Stimulated activated naive CD8-positive, alpha-beta T cell treated with anti-CD3 and anti-CD28 coated beads, Interleukin-15, Interleukin-2, amounts not matched to agents 100 ng/mL and 50 ng/mL, for 24 hours (primary cell): Measurements from ENCODE around the gene DGLUCY.
"Not testable (repeated sequence)": the region's sequence is repeated elsewhere in the genome, so short reads cannot be mapped to it uniquely, and the experiment has no call there.

Experiments
- H3K27ac Mint-ChIP-seq: one replicate; pipeline ENCODE4 v1.8.0; 2021; ENCODE audit warnings: mild to moderate bottlenecking, mixed read lengths
- H3K27me3 Mint-ChIP-seq: one replicate; pipeline ENCODE4 v1.8.0; 2021; ENCODE audit warnings: mixed read lengths
- H3K36me3 Mint-ChIP-seq: one replicate; pipeline ENCODE4 v1.8.0; 2021; ENCODE audit warnings: low read depth, mixed read lengths
- H3K4me1 Mint-ChIP-seq: one replicate; pipeline ENCODE4 v1.8.0; 2021; ENCODE audit warnings: low read depth, mixed read lengths
- H3K4me3 Mint-ChIP-seq: one replicate; pipeline ENCODE4 v1.8.0; 2021; ENCODE audit warnings: mild to moderate bottlenecking, mixed read lengths
- H3K9me3 Mint-ChIP-seq: one replicate; pipeline ENCODE4 v1.8.0; 2021; ENCODE audit warnings: mixed read lengths

The DGLUCY gene

DNA sequence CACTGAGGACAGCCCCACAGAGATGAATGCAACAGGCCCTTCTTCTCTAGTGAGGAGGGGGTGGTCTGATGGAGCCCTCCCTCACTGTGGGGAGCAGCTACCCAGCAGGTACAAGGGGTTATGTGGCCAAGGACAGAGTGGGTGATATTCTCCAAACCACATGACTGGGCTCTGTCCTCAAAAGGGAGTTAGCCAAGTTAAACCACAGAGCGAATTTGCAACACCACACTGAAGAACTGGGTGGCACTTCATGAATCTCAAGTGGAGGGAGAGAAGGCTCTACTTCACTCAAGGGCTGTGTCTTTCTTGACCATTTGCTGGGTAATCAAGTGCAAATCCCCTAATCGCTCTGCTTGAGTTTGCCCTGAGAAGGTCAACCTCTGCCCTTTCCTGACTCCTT lies 118.2 kb downstream of the DGLUCY start:
- Mint-ChIP-seq H3K4me3 (no peak overlapping the region), H3K27ac (peak overlapping the region; percentile 77), H3K9me3 (no peaks in the 10 kb centered on the region), H3K27me3 (no peaks in the 10 kb centered on the region), H3K36me3 (peaks cover 38% of the 10 kb centered on the region), H3K4me1 (peaks cover 70% of the 10 kb centered on the region)

DNA sequence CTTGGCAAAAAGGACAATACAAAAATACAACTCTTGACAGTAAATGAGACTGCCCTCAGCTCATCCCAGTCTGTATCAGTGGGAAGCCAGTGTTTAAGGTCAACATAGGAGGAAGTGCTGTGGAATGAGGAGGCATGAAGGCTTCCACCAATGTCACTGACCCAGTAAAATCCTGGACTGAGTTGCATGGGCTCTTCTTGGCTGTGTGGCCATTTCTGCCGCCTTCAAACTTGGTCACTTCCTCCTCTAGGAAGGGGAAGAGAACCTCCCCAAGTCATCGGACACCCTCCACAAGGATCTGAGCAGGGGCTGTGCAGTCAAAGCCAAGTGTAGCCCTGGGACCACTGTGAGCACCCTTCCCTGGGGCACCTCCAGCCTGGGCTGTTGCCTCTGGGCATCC lies 118.7 kb downstream of the DGLUCY start:
- peaks cover 66% of the 10 kb centered on the region for H3K4me1 Mint-ChIP-seq
- no peaks in the 10 kb centered on the region for H3K27me3 Mint-ChIP-seq
- no peak overlapping the region for H3K4me3 Mint-ChIP-seq
- H3K27ac Mint-ChIP-seq: peak overlapping the region; percentile 55
- H3K36me3 Mint-ChIP-seq: peaks cover 38% of the 10 kb centered on the region
- H3K9me3 Mint-ChIP-seq: no peaks in the 10 kb centered on the region

DNA sequence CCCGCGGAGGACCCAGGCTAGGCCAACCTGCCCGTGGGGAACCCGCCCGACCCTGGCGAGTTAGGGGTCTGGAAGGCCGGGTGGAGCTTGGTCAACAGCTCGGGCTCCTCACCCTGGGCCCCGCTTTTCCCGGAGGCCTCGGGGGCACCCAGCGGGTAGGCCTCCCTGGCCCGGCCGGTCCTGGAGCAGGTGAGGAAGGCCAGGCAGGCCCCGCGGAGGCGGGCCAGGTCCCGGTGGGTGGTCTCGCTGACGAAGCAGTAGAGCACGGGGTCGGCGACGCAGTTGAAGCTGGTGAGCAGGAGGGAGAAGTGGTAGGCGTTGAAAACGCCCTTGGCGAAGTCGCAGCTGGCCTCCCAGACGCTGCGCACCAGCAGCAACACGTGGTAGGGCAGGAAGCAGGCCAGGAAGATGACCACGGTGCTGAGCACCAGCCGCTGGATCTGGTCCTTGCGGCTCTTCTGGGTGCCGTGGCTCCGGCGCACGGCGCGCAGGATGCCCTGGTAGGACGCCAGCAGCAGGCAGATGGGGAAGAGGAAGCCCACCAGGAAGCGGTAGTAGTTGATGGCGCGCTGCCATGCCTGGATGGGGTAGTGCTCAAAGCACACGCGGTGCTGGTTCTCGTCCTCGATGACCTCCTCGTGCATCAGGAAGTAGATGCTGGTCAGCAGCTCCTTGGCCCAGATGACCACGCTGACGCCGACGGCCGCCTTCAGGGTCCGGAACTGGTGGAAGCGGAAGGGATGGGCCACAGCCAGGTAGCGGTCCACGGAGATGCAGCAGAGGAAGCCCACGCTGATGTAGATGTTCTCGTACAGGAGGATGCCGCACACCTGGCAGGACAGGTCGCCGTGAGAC lies 120.3 kb downstream of the DGLUCY start:
- peaks cover 66% of the 10 kb centered on the region for H3K4me1 Mint-ChIP-seq
- no peak overlapping the region for H3K27ac Mint-ChIP-seq
- H3K9me3 Mint-ChIP-seq: no peaks in the 10 kb centered on the region
- H3K27me3 Mint-ChIP-seq: no peaks in the 10 kb centered on the region
- peaks cover 38% of the 10 kb centered on the region for H3K36me3 Mint-ChIP-seq
- H3K4me3 Mint-ChIP-seq: no peak overlapping the region

GRCh38 chr14:91234791-91235114 lies 120.9 kb downstream of the DGLUCY start:
- H3K4me3 Mint-ChIP-seq: no peak overlapping the region
- H3K36me3 Mint-ChIP-seq: peaks cover 41% of the 10 kb centered on the region
- no peak overlapping the region for H3K27ac Mint-ChIP-seq

GRCh38 chr14:91235841-91236240 lies 122.0 kb downstream of the DGLUCY start:
- Mint-ChIP-seq H3K4me3 (no peak overlapping the region), H3K27me3 (no peaks in the 10 kb centered on the region), H3K27ac (peak overlapping the region; percentile 12), H3K36me3 (peaks cover 39% of the 10 kb centered on the region), H3K9me3 (no peaks in the 10 kb centered on the region), H3K4me1 (peaks cover 66% of the 10 kb centered on the region)

More at GRCh38 chr14:91234791-91235114, 120.9 kb downstream of the DGLUCY start:
- H3K9me3 Mint-ChIP-seq: no peaks in the 10 kb centered on the region
- no peaks in the 10 kb centered on the region for H3K27me3 Mint-ChIP-seq
- peaks cover 66% of the 10 kb centered on the region for H3K4me1 Mint-ChIP-seq

GRCh38 chr14:91237219-91237618 lies 123.3 kb downstream of the DGLUCY start:
- Mint-ChIP-seq H3K4me1 (peaks cover 66% of the 10 kb centered on the region), H3K36me3 (peaks cover 36% of the 10 kb centered on the region), H3K27me3 (no peaks in the 10 kb centered on the region), H3K27ac (no peak overlapping the region), H3K4me3 (no peak overlapping the region), H3K9me3 (no peaks in the 10 kb centered on the region)

- Mint-ChIP-seq H3K27ac (peak overlapping the region; percentile 47), H3K4me3 (peak overlapping the region; percentile 44), H3K36me3 (peaks cover 31% of the 10 kb centered on the region), H3K27me3 (no peaks in the 10 kb centered on the region), H3K4me1 (peaks cover 69% of the 10 kb centered on the region), H3K9me3 (no peaks in the 10 kb centered on the region)
Observed at GRCh38 chr14:91238085-91238484, 124.2 kb downstream of the DGLUCY start.

- H3K27me3 Mint-ChIP-seq: no peaks in the 10 kb centered on the region
- peak overlapping the region; percentile 44 for H3K4me3 Mint-ChIP-seq
- H3K9me3 Mint-ChIP-seq: no peaks in the 10 kb centered on the region
- peaks cover 31% of the 10 kb centered on the region for H3K36me3 Mint-ChIP-seq
- H3K27ac Mint-ChIP-seq: peak overlapping the region; percentile 68
- peaks cover 75% of the 10 kb centered on the region for H3K4me1 Mint-ChIP-seq
Observed at GRCh38 chr14:91238661-91239060, 124.8 kb downstream of the DGLUCY start.

- peaks cover 94% of the 10 kb centered on the region for H3K4me1 Mint-ChIP-seq
- no peaks in the 10 kb centered on the region for H3K27me3 Mint-ChIP-seq
- peak overlapping the region; percentile 95 for H3K27ac Mint-ChIP-seq
- H3K4me3 Mint-ChIP-seq: peak overlapping the region; percentile 81
- H3K36me3 Mint-ChIP-seq: peaks cover 16% of the 10 kb centered on the region
- no peaks in the 10 kb centered on the region for H3K9me3 Mint-ChIP-seq
Observed at GRCh38 chr14:91241863-91242262, 128.0 kb downstream of the DGLUCY start.

GRCh38 chr14:91242635-91243034 lies 128.8 kb downstream of the DGLUCY start:
- H3K9me3 Mint-ChIP-seq: peaks cover 4% of the 10 kb centered on the region
- peak overlapping the region; percentile 81 for H3K4me3 Mint-ChIP-seq
- H3K4me1 Mint-ChIP-seq: peaks cover 100% of the 10 kb centered on the region
- H3K36me3 Mint-ChIP-seq: peaks cover 21% of the 10 kb centered on the region
- H3K27ac Mint-ChIP-seq: peak overlapping the region; percentile 95
- no peaks in the 10 kb centered on the region for H3K27me3 Mint-ChIP-seq

- Mint-ChIP-seq H3K27me3 (no peaks in the 10 kb centered on the region), H3K4me3 (peak overlapping the region; percentile 81), H3K9me3 (peaks cover 4% of the 10 kb centered on the region), H3K36me3 (peaks cover 22% of the 10 kb centered on the region), H3K4me1 (peaks cover 100% of the 10 kb centered on the region), H3K27ac (peak overlapping the region; percentile 95)
Observed at GRCh38 chr14:91243074-91243471, 129.2 kb downstream of the DGLUCY start.

GRCh38 chr14:91244501-91244901 lies 130.6 kb downstream of the DGLUCY start, which contains the start of gene GPR68:
Gene GPR68, minus strand, starts transcription at chr14:91244704. Its CDS starts 9,654 bp downstream, at chr14:91235050.
- no peaks in the 10 kb centered on the region for H3K27me3 Mint-ChIP-seq
- peak within 1 kb of the TSS; percentile 81 for H3K4me3 Mint-ChIP-seq
- H3K9me3 Mint-ChIP-seq: peaks cover 4% of the 10 kb centered on the region
- peaks cover 97% of the 10 kb centered on the region for H3K4me1 Mint-ChIP-seq
- peaks cover 20% of the 10 kb centered on the region for H3K36me3 Mint-ChIP-seq
- H3K27ac Mint-ChIP-seq: peak within 1 kb of the TSS; percentile 95

GRCh38 chr14:91245029-91245428 lies 131.2 kb downstream of the DGLUCY start:
- Mint-ChIP-seq H3K27ac (peak overlapping the region; percentile 95), H3K36me3 (peaks cover 15% of the 10 kb centered on the region), H3K27me3 (no peaks in the 10 kb centered on the region), H3K4me1 (peaks cover 97% of the 10 kb centered on the region), H3K9me3 (peaks cover 4% of the 10 kb centered on the region), H3K4me3 (peak overlapping the region; percentile 81)

GRCh38 chr14:91245616-91246015 lies 131.7 kb downstream of the DGLUCY start:
- H3K27ac Mint-ChIP-seq: peak overlapping the region; percentile 95
- H3K36me3 Mint-ChIP-seq: peaks cover 16% of the 10 kb centered on the region
- not testable (repeated sequence) for H3K27me3 Mint-ChIP-seq, H3K9me3 Mint-ChIP-seq
- peak overlapping the region; percentile 81 for H3K4me3 Mint-ChIP-seq
- H3K4me1 Mint-ChIP-seq: peaks cover 97% of the 10 kb centered on the region

DNA sequence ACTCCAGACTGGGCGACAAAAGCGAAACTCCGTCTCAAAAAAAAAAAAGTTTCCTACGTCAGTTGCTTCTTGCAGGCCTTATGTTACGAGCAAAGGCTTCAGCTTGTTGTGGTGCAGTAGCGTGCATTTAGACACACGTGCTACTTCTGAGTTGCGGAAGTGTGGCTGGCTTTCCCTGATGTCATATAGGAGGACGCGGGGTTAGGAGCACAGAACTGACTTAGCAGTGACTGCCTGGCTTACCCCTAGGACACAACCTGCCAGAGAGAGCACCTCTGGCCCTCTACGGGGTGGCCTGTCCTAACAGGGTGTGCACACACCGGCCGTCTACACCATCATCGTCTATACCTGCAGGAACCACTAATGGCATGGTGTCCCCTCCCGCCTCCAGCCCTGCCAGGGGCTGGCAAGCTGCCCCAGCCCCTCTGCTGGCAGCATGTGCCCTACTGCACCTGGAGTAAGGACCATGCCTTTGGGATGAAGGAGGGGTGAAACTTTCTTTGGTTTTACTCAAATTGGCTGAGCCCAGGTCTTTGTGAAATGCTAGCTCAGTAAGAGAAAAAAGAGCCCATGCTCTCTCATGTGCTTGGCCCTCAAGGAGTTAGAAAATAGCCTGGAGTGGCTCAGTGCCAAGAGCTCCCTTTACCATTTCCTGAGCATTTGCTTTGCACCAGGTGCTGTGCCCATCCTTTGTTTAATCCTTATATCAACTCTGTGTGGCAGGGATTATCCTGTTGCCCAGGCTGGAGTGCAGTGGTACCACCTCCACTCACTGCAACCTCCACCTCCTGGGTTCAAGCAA lies 132.4 kb downstream of the DGLUCY start:
- peaks cover 17% of the 10 kb centered on the region for H3K36me3 Mint-ChIP-seq
- peaks cover 4% of the 10 kb centered on the region for H3K9me3 Mint-ChIP-seq
- peak overlapping the region; percentile 95 for H3K27ac Mint-ChIP-seq
- no peaks in the 10 kb centered on the region for H3K27me3 Mint-ChIP-seq
- H3K4me1 Mint-ChIP-seq: peaks cover 97% of the 10 kb centered on the region
- H3K4me3 Mint-ChIP-seq: peak overlapping the region; percentile 81
